GM20431 (cell line): ENCODE measurements around the gene ENTHD1.

ENCODE experiments used
- in situ Hi-C: fragments of 300-500 bp; cut with MseI, MboI; formaldehyde crosslinking; loops from one replicate; pipeline ENCODE4 v1.15.0; 2020; ENCODE audit warnings: low sequenced_read_pairs; ENCODE audit not compliant: unreplicated experiment

ENTHD1 gene

DNA sequence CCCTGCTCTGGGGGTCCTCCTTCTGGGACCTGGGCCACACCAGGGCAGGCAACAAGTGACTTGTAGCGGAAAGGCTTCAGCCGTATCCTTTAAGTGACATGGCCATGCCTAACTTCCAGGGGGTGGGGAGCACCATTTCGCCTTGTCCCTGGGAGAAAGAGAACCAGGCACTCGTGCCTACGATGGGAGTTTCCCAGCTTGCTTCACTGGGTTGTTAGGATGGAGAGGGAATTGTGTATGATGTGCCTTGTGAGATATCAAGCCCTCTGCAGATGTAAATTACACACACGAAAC, 171.6 kb downstream of the ENTHD1 start:
- in situ Hi-C loops, result no loop called here

DNA sequence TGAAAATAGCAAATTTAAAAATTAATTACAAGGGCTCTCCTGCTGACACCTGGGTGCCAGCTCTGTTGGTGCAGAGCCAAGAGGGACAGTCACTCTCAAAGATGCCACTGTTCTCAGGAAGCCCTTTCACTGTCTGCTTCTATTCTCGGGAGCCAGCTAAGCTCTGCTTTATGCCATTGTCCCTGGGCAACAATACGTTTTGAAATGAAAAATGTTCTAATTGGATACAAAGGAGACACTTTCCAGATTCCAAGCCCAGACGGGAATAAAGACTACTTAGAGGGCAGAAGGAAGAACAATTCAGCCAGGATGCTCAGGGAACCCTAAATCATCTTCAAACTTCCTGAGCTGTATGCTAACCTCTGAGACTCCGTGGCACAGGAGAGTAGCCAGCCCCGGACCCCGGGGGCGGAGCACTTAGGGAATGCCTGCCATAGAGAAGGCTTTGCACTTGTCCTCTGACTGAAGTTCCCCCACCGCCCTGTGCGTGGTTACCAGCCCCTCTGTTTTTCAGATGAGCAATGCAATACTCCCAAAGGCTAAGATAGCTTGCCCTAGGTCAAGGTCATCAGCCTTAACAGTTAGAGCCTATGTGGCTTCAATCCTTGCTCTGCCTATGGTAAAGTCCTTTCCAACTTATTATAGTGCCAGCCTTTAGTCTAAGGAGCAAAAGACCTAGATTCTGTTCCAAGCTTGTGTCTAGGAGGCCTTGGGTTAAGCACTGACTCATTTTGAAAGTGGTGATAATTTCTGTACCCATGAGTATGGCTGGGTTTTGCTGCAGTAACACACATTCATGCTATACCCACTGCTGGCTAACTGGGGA, 172.1 kb downstream of the ENTHD1 start:
- in situ Hi-C loops, result no loop called here

DNA sequence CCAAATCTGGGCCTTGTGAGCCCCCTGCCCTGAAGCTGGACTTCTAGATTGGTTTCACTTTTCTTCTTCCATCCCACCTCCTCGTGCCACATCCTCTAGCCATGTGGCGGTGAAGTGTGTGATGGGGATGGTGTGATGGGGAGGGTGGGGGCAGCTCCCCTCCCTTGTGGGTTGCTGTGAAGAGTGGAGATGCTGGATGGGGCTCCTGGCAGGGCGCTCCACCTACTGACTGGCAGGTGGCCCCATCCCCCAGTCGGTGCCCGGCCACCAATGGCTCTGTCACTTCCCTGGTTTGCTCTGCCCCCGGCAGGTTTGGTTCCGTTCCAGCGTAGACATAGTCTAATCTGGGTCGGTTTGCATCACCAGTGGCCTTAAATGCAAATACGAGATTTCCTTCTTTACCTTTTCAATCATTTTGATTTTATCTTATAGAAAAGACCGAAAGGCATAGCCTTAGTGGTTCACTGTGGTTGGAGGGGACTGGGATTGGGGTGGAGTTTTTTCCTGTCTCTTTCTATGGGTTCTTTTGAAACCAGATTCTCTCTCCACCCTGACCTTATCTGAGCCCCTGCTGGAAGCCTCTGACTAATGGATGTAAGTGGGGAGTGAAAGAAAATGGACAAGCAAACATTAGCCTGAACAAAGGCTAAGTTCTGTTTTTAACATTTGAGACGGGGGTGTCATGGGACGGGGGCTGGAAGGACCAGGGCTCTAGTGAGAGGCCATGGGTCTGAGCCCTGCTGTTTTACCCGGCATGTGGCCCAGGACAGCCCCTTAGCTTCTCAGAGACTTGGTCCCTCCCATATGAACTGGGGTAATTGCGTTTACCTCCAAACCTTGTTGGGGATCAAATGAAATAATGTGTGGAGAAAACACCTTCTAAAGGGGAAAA, 173.8 kb downstream of the ENTHD1 start:
- in situ Hi-C loops, result no loop called here

DNA sequence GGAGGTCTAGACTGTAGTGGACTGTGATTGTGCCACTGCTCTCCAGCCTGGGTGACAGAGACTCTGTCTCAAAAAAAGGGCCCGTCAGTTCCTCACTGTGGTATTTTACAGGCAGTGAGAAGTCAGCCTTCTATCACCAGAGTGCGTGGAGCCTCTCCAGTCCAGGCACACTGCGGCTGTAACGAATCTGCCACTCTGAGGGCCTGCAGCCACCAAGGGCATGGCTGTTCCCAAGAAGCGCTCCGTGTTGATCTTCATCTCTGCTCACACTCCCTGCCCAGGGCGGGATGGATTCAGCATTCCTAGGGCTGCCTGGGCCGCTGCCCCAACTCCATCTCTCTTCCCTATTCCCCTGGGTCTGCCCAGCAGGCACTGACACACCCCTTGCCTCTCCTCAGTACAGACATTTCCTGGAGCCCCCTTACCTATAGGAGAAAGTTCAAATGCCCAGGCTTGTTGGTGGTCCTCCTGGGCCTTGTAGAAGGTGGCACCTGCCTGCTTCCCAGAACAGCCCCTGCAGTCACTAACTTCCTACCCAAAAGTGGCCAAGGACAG, 174.6 kb downstream of the ENTHD1 start:
- in situ Hi-C loops, result no loop called here

DNA sequence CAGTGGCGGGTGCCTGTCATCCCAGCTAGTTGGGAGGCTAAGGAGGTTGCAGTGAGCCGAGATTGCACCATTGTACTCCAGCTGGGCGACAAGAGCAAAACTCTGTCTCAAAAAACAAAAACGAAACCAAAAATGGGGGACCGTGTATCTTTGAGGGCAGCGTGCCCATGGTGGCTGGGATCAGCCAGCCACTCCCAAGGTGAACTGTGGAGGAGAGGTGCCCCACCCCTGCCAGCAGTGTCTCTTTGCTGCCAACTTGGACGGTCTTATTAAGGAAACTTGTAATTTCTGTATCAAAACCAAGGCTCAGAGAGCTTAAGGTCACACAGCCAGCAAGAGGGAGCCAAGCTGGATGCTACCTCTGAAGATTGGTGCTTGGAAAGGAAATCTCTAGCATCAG, 175.4 kb downstream of the ENTHD1 start:
- in situ Hi-C loops, result no loop called here

DNA sequence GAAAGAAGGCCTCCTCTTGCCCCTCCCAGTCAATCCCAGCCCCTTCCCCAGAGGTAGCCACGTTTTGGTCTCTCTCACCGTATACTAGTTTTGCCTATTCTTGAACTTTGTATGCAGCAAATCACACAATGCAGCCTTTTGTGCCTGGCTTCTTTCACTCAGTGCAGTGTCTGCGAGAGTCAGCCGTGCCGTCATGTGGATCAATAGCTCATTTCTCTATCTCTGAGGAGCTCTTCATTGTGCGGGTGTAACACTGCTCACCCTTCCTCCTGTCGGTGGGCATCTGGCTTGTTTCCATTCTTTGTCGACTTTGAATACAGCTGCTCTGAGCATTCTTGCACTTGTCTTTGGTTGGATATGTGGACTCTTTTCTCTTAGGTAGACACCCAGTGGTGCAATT, 176.5 kb downstream of the ENTHD1 start:
- in situ Hi-C loops, result no loop called here

DNA sequence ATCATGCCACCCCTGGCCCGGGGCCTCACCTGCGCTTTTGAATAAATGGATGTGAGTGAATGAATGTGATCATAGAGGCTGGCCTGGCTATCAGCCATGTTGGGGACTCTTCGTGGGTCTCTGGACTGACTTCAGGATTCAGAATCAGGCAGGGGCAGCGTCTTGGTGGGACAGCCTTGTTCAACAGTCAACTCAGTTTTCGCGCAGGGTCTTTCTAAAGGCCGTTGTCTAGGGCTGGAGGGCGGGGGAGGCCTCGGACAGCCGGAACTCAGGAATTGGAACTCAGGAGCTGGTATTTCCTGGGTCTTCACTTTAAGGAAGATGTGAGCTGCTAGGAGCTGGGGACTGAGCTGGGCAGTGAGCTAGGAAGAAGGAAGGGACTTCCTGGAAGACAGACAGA, 177.0 kb downstream of the ENTHD1 start:
- in situ Hi-C loops, result no loop called here

DNA sequence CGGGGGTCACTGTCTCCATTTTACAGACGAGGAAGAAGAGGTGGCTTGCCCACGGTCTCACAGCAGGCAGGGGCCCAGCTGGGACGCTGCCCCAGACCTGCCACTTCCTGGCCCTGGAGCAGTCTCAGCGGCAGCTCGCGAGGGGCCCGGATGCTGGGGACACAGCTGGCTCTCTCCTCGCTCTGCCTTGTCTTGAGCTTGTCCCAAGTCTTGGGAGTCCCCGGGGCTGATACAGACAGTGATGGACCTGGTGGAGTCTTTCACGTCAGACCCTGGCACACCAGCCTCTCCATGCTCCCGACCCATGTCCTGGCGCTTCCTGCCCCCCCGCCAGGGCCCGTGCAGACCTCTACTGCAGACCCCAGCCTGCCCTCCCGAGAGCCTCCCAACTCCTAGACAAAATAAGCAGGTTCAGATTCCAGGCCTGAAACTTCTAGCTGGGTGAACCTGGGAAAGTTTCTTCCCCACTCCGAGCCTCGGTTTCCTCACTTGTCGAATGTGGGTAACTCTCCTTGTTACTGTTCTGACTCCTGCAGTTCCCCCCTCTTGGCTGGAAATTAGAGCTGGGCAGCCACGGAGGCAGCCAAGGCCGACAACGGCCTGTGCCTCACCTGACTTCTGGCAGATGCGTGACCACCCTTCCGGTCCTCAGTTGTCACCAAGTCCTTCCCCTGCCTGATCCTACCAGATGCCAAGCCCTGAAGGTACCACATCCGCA, 177.6 kb downstream of the ENTHD1 start:
- in situ Hi-C loops, result no loop called here

DNA sequence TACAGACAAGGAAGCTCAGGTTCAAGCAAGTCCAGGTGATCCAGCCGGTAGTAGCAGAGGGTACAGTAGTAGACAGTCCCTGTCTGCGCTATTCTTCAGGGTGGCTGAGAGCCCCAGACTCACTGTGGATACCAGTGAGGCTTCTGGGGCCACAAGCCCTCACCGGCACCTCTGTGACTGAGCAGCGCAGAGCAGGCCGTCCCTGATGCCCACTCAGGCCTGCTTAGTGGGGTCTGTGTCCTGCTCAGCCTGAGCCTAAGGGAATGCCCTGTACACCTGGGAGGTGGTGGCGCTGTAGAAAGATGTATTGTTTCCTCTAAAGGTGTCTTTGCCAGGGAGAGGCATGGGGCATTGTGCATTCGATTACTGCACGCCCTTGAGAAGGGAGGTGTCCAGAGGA, 179.2 kb downstream of the ENTHD1 start:
- in situ Hi-C loops, result no loop called here

DNA sequence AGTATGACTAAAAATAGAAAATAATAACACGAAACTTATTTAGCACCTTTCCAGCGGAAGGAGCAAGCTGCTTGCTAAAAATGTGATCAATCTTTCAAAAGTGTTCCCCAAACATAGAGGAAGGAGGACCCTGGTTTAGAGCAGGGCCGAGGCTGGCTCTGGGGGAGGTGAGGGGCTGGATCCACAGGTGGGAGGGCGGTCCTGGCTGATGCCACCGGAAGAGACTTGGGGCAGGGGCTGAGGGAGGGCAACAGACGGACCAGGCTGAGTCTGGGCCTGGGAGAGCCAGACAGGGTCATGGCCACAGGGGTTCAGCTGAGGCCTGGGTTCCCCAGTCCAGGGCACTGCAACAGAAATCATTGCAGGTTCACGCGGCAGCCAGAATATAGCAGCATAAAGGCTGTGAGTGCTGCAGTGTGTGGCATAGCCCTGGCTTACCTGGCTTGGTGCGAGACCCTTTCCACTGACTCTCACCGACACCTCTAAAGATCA, 179.7 kb downstream of the ENTHD1 start:
- in situ Hi-C loops, result no loop called here

DNA sequence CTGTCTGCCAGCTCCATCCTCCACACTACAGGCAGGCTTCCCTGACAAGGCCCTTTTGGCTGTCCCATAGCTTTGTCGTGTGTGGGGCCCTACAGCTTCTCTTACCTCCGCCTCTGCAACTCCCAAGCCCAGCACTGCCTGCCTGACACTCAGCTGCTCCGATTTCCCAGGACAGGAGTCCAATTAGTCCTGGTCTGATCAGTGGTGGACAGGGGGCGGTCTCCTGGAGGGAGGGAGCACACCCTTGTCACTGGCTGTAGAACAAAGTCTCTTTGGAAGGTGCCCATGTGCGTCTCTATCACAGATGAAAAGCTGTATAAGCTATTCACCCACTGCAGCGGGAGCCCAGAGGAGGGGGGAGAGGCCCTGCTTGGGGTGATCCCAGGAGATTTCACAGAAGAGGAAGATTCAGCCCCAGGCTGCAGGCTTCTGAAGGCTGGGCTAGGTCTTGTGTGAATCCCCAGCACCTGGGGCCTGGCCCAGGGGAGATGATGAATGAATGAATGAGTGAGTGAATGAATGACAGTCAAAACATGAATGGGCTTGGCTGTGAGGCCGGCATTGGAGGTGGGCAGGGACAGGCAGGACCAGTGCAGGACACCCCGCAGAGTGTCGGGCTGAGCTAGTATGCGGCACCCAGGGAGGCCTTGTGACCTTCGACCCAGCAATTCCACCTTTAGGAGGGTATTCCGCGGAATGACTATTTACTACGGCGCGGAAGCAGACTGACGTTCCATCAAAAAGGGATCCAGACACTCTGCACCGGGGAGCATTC, 180.6 kb downstream of the ENTHD1 start:
- in situ Hi-C loops, result no loop called here

DNA sequence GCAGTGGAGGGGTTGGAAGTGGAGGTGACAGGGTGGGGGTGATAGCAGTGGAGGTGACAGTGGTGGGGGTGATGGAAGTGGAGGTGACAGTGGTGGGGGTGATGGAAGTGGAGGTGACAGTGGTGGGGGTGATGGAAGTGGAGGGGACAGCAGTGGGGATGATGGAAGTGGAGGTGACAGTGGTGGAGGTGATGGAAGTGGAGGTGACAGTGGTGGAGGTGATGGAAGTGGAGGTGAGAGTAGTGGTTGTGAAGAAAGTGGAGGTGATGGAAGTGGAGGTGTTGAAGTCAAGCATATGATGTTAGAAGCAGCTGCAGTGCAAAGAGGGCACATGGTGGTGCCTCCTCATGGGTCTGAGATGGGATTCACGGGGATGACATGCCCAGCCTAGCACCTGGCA, 181.5 kb downstream of the ENTHD1 start:
- in situ Hi-C loops, result no loop called here

DNA sequence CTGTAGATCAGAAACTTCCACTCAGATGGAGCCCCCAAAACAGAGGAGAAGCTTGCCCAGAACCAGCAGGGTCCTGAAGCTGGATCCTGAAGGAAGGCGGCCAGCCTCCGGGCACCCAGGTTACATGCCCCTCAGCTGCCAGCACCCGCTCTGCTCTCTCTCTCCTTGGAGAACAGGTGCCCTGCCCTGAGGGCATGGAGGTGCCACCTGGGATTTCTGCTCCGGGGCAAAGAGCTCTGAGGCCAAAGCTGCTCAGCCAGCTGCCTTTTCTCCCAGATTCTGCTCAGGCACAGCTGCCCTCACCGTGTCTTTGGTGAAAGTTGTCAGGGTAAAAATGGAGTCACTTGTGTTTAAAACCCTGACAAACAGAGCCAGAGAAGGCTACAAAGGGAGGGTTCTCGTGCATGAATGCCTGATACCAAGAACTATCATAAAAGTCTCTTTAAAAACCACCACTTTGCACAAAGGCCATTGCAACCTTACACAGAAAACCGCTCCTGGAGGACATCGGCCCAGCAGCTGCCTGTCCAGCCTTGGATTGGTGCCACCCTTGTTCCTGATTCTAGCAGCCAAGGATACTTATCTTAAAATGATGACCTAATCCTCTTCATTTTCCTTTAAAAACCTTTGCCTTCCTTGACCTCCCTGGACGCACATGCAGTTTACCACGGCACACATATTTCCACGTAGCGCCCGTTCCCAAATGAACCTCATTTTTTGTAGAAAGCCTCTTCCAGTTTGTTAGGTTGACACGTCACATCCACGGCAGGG, 183.0 kb downstream of the ENTHD1 start:
- in situ Hi-C loops, result no loop called here

DNA sequence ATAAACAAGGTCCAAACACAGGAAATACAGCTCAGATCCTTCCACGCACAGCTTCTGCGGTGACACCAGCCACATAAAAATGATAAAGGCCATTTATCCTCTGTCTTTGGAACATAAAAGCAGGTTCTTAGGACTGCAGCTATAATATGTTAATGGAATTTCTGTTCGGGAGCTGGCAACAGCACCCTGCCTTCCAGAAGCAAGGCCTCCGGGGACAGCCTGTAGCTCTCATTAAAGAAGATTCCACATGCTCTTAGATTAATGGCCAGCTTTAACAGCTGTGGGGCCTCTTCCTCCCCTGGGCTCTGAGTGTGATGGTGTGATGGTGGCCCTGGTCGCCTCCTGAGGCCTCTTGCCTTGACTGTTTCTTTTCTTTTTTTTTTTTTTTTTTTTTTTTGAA, 185.7 kb downstream of the ENTHD1 start:
- in situ Hi-C loops, result no loop called here

DNA sequence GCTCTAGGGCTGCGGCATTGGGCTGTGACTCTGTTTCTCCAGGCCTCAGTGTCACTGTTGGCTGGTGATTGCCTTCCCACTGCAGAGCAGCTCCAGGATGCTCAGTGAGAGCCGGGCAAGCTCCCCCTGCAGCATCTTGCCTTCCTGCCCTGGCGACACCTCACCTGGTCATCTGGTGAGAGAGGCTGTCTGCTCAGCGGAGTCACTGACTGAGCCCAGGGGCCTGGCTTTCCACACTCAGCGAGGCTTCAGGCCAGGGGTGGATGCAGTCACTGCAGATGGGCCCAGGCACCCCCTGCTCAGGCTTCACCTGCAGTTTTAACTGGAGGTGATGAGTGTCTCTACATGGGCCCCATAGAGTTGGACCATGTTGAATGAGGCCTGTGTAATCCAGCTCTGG, 186.2 kb downstream of the ENTHD1 start:
- in situ Hi-C loops, result no loop called here

DNA sequence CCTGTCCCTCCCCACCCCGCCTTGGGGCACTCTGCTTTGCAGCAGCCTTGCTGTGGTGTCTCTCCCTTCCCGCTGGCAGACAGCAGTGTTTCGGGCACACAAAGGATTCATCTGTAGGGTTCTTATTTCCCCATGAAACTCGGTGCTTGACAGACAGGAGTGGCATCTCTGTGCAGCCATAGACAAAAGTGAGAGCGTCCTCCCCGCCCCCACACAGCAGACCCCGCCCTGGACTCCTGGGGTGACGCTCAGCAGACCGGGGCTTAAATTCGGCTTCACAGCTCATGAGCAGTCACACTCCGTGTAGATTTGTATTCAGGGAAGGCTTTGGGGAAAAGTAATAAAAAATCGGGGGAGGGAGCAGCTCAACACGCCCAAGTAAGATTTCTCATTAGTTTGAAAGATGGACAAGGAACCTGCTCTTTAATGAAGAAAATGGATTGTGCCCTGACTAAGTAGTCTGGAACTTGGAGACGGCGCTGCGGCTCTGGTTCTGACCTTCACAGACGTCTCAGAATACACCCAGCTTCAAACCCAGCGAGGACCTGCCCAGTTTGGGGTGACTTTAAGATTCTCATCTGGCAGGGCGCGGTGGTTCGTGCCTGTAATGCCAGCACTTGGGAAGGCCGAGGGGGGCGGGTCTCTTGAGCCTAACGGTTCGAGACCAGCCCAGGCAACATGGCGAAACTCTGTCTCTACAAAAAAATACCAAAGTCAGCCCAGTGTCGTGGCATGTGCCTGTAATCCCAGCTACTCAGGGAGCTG, 187.0 kb downstream of the ENTHD1 start:
- in situ Hi-C loops, result no loop called here

DNA sequence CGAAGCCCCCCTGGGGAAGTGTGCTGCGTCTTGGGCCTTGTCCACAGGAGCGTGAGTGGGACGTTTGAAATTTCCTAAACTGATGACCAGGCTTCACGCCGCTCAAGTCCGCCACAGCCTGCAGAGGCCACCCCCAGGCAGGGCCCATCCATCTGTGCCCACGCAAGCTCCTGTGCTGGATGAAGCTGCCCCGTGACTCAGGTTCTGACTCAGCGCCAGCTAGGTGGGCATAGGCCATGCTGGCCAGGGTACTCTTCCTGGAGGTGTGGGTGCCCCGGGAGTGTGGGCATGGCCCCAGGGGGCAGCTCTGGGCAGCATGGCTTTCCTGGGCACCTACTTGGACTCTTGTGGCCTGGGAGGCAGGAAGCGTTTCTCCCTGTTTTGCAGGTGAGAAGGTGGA, 188.2 kb downstream of the ENTHD1 start:
- in situ Hi-C loops, result no loop called here

DNA sequence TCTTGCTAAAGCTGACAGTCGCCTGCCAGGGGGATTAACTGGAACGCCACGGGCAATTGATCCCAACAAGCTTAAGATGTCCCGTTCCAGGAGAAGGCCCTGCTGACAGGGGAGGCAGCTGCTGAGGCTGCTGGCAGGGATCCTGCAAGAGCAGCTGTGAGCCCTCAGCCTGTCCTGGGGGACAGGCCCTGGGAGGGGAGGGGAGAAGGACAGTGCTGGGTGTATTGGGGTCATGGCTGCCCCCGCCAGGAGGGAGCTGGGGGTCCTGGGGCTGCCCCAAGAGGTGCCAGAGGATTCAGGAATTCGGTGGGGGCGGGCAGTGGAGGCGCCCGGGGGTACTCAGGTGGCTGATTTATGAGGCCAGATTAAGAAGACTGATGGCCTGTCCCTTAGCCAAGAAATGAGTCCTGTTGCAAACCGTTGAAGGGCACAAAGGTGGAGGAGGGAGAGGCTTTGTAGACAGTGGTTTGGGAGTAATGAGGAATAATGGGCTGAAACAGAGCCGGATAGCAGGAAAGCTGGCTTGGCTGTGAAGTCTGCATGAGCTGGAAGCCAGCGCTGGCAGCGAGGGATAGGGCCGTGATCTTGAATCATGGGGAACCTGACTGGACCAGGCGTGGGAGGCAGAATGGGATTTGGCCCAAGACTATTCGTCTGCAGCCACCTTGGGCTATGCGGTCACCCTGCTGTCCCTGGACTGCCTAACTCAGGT, 189.5 kb downstream of the ENTHD1 start:
- in situ Hi-C loops, result no loop called here
